Uterus (tissue), 2 donors: ENCODE data around the gene TFAP2B.

Source experiments
- CTCF ChIP-seq, 4 experiments: fragments of 200-600 bp in 2 of 4; fragments of 450-650 bp in 2 of 4; sonication (generic) in 2 of 4; IDR thresholded peaks; one replicate each; pipeline ENCODE4 v1.5.1; 2016 to 2019; ENCODE audit warnings: antibody characterized with exemption in 4 of 4, mild to moderate bottlenecking in 2 of 4, moderate library complexity in 1 of 4
- POLR2A ChIP-seq, 2 donors: fragments of 450-650 bp; IDR thresholded peaks; one replicate each; pipeline ENCODE4 v1.6.1; 2016; ENCODE audit warnings: antibody characterized with exemption in 2 of 2, mild to moderate bottlenecking in 1 of 2, moderate library complexity in 1 of 2

GRCh38 chr6:50831186-50831585 lies 12.5 kb downstream of the TFAP2B start:
- TF ChIP-seq CTCF (IDR thresholded peaks at IDR 0.05): no peak
- TF ChIP-seq POLR2A (IDR thresholded peaks at IDR 0.05): no peak
